NB4 (cell line): ENCODE measurements around the gene SORL1-AS1.

ENCODE experiments used
- CTCF ChIP-seq: IDR thresholded peaks from one replicate; pipeline ENCODE4 v1.5.1; 2012; ENCODE audit warnings: low read depth, low read length
- MYC ChIP-seq: IDR thresholded peaks from 2 replicates; pipeline ENCODE4 v1.6.1; 2011; ENCODE audit warnings: low read depth, low read length
- POLR2A ChIP-seq: IDR thresholded peaks from 2 replicates; pipeline ENCODE4 v1.6.1; 2011; ENCODE audit warnings: mild to moderate bottlenecking; ENCODE audit not compliant: insufficient read length; ENCODE audit errors: extremely low read depth

- TF ChIP-seq CTCF (no peak), MYC (no peak), POLR2A (no peak)
These were observed 13.4 kb downstream of the SORL1-AS1 start for GRCh38 chr11:121439337-121439736.
